Esophagus muscularis mucosa (tissue), 4 donors: Measurements from ENCODE around the gene CTXN3. TPM values are rescaled to one million over a fixed set of nuclear protein-coding genes. Genes with fewer than 3 reads are reported as not detected.

Source experiments
- DNase-seq: peaks from one replicate; pipeline ENCODE4 v3.0.0-alpha.2; 2017; ENCODE audit errors: extremely low spot score
- H3K27ac ChIP-seq, 4 donors: fragments of 200-600 bp; sonication (generic); replicated peaks in 1 of 4; 1 replicate in 3 of 4; 2 replicates in 1 of 4; pipeline ENCODE4 v1.5.1; 2016 to 2019; ENCODE audit warnings: mild to moderate bottlenecking in 1 of 4
- H3K27me3 ChIP-seq, 4 donors: fragments of 200-600 bp; sonication (generic); one replicate each; pipeline versions ENCODE4 v1.5.1 to v1.6.0; 2016 to 2019
- H3K36me3 ChIP-seq, 4 donors: fragments of 200-600 bp; sonication (generic); one replicate each; pipeline ENCODE4 v1.5.1; 2016 to 2019
- H3K4me1 ChIP-seq, 4 donors: fragments of 200-600 bp; sonication (generic); one replicate each; pipeline ENCODE4 v1.5.1; 2016 to 2019
- H3K4me3 ChIP-seq, 4 donors: fragments of 200-600 bp; sonication (generic); 1 replicate in 2 of 4; 2 replicates in 2 of 4; pipeline ENCODE4 v1.5.1; 2016 to 2019; ENCODE audit warnings: mild to moderate bottlenecking in 4 of 4, moderate library complexity in 1 of 4
- H3K9me3 ChIP-seq, 4 donors: fragments of 200-600 bp; sonication (generic); 1 replicate in 3 of 4; 2 replicates in 1 of 4; pipeline ENCODE4 v1.5.1; 2016 to 2019
- CTCF ChIP-seq, 3 experiments: fragments of 200-600 bp in 2 of 3; fragments of 450-650 bp in 1 of 3; sonication (generic) in 2 of 3; IDR thresholded peaks; one replicate each; pipeline ENCODE4 v1.5.1; 2017 to 2019; ENCODE audit warnings: antibody characterized with exemption in 3 of 3, mild to moderate bottlenecking in 2 of 3, moderate library complexity in 1 of 3
- EP300 ChIP-seq: sonication (generic); formaldehyde crosslinking; IDR thresholded peaks from one replicate; pipeline ENCODE4 v1.6.1; 2017; ENCODE audit warnings: antibody characterized with exemption
- POLR2A ChIP-seq: fragments of 450-650 bp; IDR thresholded peaks from one replicate; pipeline ENCODE4 v1.6.1; 2017; ENCODE audit warnings: antibody characterized with exemption, moderate library complexity, mild to moderate bottlenecking, low read depth
- POLR2AphosphoS5 ChIP-seq, 2 donors: sonication (generic); formaldehyde crosslinking; IDR thresholded peaks; one replicate each; pipeline ENCODE4 v1.6.1; 2017; ENCODE audit warnings: antibody characterized with exemption in 2 of 2
- WGBS: methylation state at CpG from one replicate; pipeline ENCODE4 v1.1.5; 2018; 5-methylcytosine and 5-hydroxymethylcytosine counted together
- intact Hi-C: fragments of 100-400 bp; cut with DNase I; formaldehyde crosslinking; loops from one replicate; pipeline ENCODE4 v1.15.1; 2023
- total RNA-seq, 4 donors: library from RNA; depleted of rRNA; stranded (reverse); fragments of >200 nt; gene quantifications; one replicate each; pipeline versions ENCODE4 v1.1.0 to v1.2.1, GENCODE V29; 2016

Gene CTXN3
- total RNA-seq, 4 donors from 2014 or later: not detected

GRCh38 chr5:127656825-127657224, 7.9 kb downstream of the CTXN3 start:
- H3K4me3 ChIP-seq: no peak overlapping the region
- no peaks in the 10 kb centered on the region for H3K27me3 ChIP-seq
- intact Hi-C loops: no loop called here
- H3K36me3 ChIP-seq: no peaks in the 10 kb centered on the region
- peak; percentile 78 for DNase-seq
- peaks cover 5 to 22% (median 11%) of the 10 kb centered on the region in 4 donors for H3K4me1 ChIP-seq
- no peaks in the 10 kb centered on the region for H3K9me3 ChIP-seq
- TF ChIP-seq CTCF (IDR thresholded peaks at IDR 0.05) (no peak), POLR2A (no peak), POLR2AphosphoS5 (IDR thresholded peaks at IDR 0.05) (no peak), EP300 (no peak)
- 86% methylated on average over 6 of the region's 6 CpGs for WGBS
- no peak overlapping the region for H3K27ac ChIP-seq

GRCh38 chr5:127660047-127660733, 11.3 kb downstream of the CTXN3 start:
- TF ChIP-seq CTCF (IDR thresholded peaks at IDR 0.05) (no peak), POLR2A (no peak)
- Histone ChIP-seq H3K27me3 (no peaks in the 10 kb centered on the region), H3K4me1 (peaks cover 5 to 46% (median 34%) of the 10 kb centered on the region in 4 donors), H3K27ac (peak overlapping the region; percentile 66 to 72 (median 68)), H3K36me3 (no peaks in the 10 kb centered on the region), H3K4me3 (no peak overlapping the region), H3K9me3 (no peaks in the 10 kb centered on the region)
- DNase-seq: no peak
- intact Hi-C loops: no loop called here
- WGBS: 44% methylated on average over 3 of the region's 3 CpGs

- WGBS: 72% methylated on average over 5 of the region's 5 CpGs
- Histone ChIP-seq H3K4me3 (no peak overlapping the region), H3K27me3 (no peaks in the 10 kb centered on the region), H3K27ac (peak overlapping the region; percentile 69 to 72 (median 70)), H3K36me3 (no peaks in the 10 kb centered on the region), H3K4me1 (peaks cover 5 to 79% (median 67%) of the 10 kb centered on the region in 4 donors), H3K9me3 (no peaks in the 10 kb centered on the region)
- no peak for TF ChIP-seq EP300
- no peak for TF ChIP-seq CTCF (IDR thresholded peaks at IDR 0.05)
- intact Hi-C loops: no loop called here
- DNase-seq: no peak
These were observed 15.2 kb downstream of the CTXN3 start for GRCh38 chr5:127664093-127664492.

GRCh38 chr5:127665641-127666040, 16.8 kb downstream of the CTXN3 start:
- DNase-seq: no peak
- TF ChIP-seq EP300: no peak
- Histone ChIP-seq H3K4me1 (peaks cover 0 to 74% (median 62%) of the 10 kb centered on the region in 4 donors), H3K27ac (peak overlapping the region; percentile 69 to 72 (median 70)), H3K4me3 (no peak overlapping the region), H3K9me3 (no peaks in the 10 kb centered on the region), H3K27me3 (no peaks in the 10 kb centered on the region), H3K36me3 (no peaks in the 10 kb centered on the region)
- intact Hi-C loops: no loop called here

GRCh38 chr5:127666043-127666716, 17.3 kb downstream of the CTXN3 start:
- H3K27me3 ChIP-seq: no peaks in the 10 kb centered on the region
- WGBS: 54% methylated on average over 3 of the region's 3 CpGs
- no peak overlapping the region for H3K4me3 ChIP-seq
- peak overlapping the region; percentile 69 to 72 (median 70) for H3K27ac ChIP-seq
- TF ChIP-seq CTCF (IDR thresholded peaks at IDR 0.05): no peak
- peak in 1 of 2 donors; percentile 15 for TF ChIP-seq POLR2AphosphoS5 (IDR thresholded peaks at IDR 0.05)
- H3K4me1 ChIP-seq: peaks cover 0 to 73% (median 65%) of the 10 kb centered on the region in 4 donors
- intact Hi-C loops: no loop called here
- H3K36me3 ChIP-seq: no peaks in the 10 kb centered on the region
- DNase-seq: no peak
- no peaks in the 10 kb centered on the region for H3K9me3 ChIP-seq
